KOPT-K1 (cell line): ENCODE results near the gene DUOX2.
"Not testable (repeated sequence)": the region's sequence is repeated elsewhere in the genome, so short reads cannot be mapped to it uniquely, and the experiment has no call there.

ENCODE experiments used
- H3K27ac ChIP-seq: fragments of 200-600 bp; sonication (generic); 2 replicates; pipeline ENCODE4 v1.5.1; 2016; ENCODE audit warnings: antibody characterized with exemption, mild to moderate bottlenecking, low read depth, low read length; ENCODE audit not compliant: poor library complexity, severe bottlenecking
- H3K36me3 ChIP-seq: fragments of 200-600 bp; sonication (generic); 2 replicates; pipeline ENCODE4 v1.5.1; 2017; ENCODE audit warnings: antibody characterized with exemption, mild to moderate bottlenecking, low read length, moderate library complexity; ENCODE audit not compliant: insufficient read depth
- H3K9me3 ChIP-seq: fragments of 200-600 bp; sonication (generic); 2 replicates; pipeline ENCODE4 v1.5.1; 2017; ENCODE audit warnings: antibody characterized with exemption, low read length, mild to moderate bottlenecking; ENCODE audit not compliant: insufficient read depth, poor library complexity, severe bottlenecking

The DUOX2 gene

GRCh38 chr15:45116482-45117307, 2.7 kb upstream of the DUOX2 start:
- no peak overlapping the region for H3K27ac ChIP-seq
- no peaks in the 10 kb centered on the region for H3K9me3 ChIP-seq
- no peaks in the 10 kb centered on the region for H3K36me3 ChIP-seq

- Histone ChIP-seq H3K9me3 (no peaks in the 10 kb centered on the region), H3K36me3 (no peaks in the 10 kb centered on the region), H3K27ac (no peak overlapping the region)
Measured at GRCh38 chr15:45116006-45116481, 2.1 kb upstream of the DUOX2 start.

- Histone ChIP-seq H3K36me3 (no peaks in the 10 kb centered on the region), H3K27ac (no peak overlapping the region), H3K9me3 (no peaks in the 10 kb centered on the region)
Measured at GRCh38 chr15:45115312-45115820, 1.4 kb upstream of the DUOX2 start.

DNA sequence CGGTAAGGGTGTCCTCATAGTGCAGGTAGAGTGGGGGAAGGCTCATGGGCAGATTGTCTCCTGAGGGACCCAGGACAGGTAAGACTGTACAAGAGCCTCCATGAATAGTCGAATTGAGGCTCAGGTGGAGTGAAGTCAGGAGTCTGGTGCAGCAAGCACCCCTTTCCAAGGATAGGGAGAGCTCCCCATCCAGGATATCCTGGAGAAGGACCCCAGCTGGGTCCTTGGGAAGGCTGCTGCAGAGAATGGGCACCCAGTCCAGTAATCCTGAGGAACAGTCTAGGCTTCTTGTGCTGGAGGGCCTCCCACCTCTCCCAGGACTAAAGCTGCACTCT, 746 bp upstream of the DUOX2 start:
- H3K9me3 ChIP-seq, result no peaks in the 10 kb centered on the region
- H3K36me3 ChIP-seq, result no peaks in the 10 kb centered on the region
- H3K27ac ChIP-seq, result no peak overlapping the region

GRCh38 chr15:45113380-45113990, 487 bp downstream of the DUOX2 start:
- H3K36me3 ChIP-seq, result no peaks in the 10 kb centered on the region
- no peaks in the 10 kb centered on the region for H3K9me3 ChIP-seq
- no peak overlapping the region for H3K27ac ChIP-seq

- H3K27ac ChIP-seq, result no peak overlapping the region
- no peaks in the 10 kb centered on the region for H3K36me3 ChIP-seq
- H3K9me3 ChIP-seq, result no peaks in the 10 kb centered on the region
Measured at GRCh38 chr15:45112591-45113379, 1.2 kb downstream of the DUOX2 start.

- H3K27ac ChIP-seq, result no peak overlapping the region
- no peaks in the 10 kb centered on the region for H3K36me3 ChIP-seq
- H3K9me3 ChIP-seq, result no peaks in the 10 kb centered on the region
Measured at GRCh38 chr15:45112143-45112590, 1.8 kb downstream of the DUOX2 start.

GRCh38 chr15:45111390-45112142, 2.4 kb downstream of the DUOX2 start:
- no peak overlapping the region for H3K27ac ChIP-seq
- no peaks in the 10 kb centered on the region for H3K9me3 ChIP-seq
- no peaks in the 10 kb centered on the region for H3K36me3 ChIP-seq

- no peak overlapping the region for H3K27ac ChIP-seq
- H3K9me3 ChIP-seq, result no peaks in the 10 kb centered on the region
- no peaks in the 10 kb centered on the region for H3K36me3 ChIP-seq
Measured at GRCh38 chr15:45110256-45110820, 3.6 kb downstream of the DUOX2 start.

DNA sequence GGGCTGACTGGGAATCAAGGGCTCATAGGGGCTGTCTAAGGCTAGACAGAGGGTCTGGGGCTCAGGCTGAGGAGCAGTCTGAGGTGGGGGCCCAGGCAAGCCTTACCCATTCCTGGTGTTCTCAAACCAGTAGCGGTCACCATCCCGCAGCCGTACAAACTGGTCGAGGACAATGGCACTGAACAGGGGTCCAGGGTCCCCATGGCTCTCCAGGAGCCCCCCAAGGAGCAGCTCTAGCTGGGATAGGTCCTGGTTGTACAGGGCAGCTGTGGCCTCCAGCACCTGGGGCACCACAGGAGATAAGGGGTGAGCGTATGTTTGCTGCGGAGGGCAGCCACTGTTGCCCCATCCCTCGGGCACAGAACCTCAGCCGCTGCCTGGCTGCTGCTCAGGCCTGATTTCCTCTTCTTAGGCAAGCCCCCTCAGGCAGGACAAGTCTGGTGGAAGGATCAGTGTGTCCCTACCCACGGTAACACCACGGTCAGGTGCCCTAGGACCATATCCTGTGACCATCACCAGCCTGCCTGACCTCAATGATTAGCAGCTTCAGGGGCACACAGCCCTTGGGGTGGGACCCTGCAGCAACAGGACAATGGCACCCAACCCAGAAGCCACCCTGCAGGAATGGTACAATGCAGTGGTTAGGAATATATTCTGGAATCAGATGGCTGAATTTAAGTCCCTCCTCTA, 5.9 kb downstream of the DUOX2 start:
- Histone ChIP-seq H3K36me3 (no peaks in the 10 kb centered on the region), H3K9me3 (no peaks in the 10 kb centered on the region), H3K27ac (no peak overlapping the region)

- Histone ChIP-seq H3K9me3 (no peaks in the 10 kb centered on the region), H3K27ac (no peak overlapping the region), H3K36me3 (no peaks in the 10 kb centered on the region)
Measured at GRCh38 chr15:45106002-45106790, 7.8 kb downstream of the DUOX2 start.

DNA sequence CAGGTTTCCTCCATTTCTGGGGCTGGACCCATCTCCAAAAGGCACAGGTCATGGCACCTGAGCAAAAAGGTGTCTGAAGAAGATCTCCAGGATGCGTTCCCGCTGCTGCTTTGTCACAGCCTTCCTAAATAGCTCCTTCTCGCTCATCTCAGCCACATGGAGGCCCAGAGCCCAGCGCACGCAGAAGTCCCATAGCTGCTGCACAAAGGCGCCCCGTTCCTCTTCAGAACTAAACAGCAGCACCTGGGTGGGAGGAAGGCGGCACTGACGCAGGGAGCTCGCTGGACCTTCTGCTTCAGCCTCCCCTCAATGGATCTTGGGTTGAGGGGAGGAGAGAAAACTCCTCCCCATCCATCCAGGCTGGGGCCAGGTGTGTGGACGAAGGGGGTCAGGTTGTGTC, 8.4 kb downstream of the DUOX2 start:
- H3K9me3 ChIP-seq, result no peaks in the 10 kb centered on the region
- no peak overlapping the region for H3K27ac ChIP-seq
- H3K36me3 ChIP-seq, result no peaks in the 10 kb centered on the region

DNA sequence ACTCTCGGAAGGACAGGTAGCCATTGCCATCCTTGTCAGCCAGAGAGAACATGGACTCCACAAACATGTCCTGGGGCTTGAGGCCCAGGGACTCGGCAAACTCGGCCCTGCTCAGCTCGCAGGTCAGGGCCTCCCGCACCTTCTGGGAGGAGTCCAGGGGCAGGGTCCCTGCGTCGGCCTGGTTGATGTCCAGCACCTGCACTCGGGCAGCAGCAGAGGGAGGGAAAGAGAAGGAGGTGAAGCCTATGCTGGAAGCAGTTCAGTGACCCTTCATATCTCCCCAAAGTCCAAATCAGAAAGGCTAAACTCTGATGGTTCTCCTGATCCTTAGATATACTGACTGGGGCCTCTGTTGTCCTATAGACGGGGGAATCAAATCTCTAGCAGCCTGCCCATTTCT, 9.8 kb downstream of the DUOX2 start:
- H3K36me3 ChIP-seq, H3K27ac ChIP-seq, H3K9me3 ChIP-seq: not testable (repeated sequence)
